ENCODE results near the gene LRRC37A.
"Not testable (repeated sequence)": the region's sequence is repeated elsewhere in the genome, so short reads cannot be mapped to it uniquely, and the experiment has no call there.

The LRRC37A gene

DNA sequence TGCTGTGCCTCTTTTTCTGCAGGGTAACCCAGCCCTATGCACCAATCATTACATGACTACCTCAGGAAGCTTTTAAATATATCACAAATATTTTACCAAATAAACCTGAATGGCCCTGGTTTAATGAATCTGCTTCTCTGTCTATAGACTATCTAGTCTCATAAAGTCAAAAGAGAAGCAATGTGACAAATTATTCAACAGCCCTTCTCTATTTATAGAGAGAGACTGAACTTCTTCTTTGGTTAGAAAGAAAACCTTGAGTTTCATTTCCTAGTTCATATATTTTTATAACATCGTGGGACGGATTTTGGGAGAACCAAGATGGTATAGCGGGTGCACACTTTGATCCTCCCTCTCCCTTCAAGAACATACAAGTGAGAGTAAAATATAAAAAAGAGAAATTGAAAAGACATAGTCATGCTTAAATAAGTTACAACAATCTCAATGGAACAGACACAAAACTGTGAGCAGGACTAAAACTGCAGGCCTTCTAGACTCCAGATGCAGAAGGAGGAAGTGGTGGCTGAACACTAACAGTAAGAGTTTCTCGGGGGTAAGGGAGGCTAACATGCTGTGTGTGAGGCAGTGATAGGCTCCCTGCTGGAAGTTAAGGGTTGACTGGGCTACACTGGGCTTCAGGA is 3.9 kb upstream of the LRRC37A start:
- not testable (repeated sequence) for DNase-seq

DNA sequence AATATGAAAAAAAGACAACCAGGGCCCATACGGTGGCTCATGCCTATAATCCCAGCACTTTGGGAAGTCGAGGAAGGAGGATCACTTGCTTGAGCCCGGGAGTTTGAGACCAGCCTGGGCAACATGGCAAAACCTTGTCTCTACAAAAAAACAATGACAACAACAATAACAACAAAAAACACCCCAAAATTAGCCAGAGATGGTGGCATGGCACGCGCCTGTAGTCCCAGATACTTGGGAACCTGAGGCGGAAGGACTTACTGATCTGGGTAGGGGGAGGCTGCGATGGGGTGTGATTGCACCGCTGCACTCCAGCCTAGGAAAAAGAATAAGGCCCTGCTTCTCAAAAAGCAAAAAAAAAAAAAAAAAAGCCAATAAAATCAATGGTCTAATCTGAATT is 3.3 kb upstream of the LRRC37A start:
- not testable (repeated sequence) for DNase-seq

DNA sequence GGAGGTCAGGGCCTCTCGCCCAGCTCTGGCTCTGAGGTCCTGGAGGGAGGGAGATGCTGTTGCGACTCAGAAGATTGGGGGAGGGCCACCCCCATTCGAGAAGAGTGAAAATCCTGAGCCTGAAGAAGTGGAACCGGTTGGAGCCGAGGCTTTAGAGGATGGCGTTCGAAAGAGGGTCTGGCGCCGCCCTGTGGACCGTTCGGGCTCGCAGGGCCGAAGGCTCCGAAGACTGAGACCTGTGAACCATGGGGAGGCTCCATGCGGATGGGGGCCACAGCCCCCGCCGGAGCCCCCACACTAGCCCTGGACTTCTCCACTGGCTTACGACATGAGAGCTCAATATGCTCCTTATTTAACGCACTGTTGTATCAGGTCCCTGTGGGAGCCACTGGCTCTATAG is 46.3 kb downstream of the LRRC37A start:
- DNase-seq = not testable (repeated sequence)

DNA sequence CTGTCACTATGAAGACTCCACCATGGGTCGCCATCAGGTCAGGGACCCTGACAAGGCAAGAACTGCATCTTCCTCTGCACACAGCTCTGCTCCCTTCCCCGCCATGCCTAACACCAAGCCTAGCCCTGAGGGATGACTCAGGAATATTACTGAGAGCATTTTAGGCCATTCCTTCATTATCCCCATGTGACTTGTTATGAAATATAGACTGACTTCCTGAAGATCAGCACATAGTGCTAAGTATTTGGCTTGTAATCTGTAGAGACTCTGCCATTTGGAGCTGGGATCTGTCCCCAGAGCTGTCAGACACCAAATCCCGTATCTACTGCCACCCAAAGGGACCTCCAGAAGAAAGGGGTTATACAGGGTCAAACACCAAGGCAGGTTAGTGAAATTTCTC is 47.2 kb downstream of the LRRC37A start:
- DNase-seq = not testable (repeated sequence)

DNA sequence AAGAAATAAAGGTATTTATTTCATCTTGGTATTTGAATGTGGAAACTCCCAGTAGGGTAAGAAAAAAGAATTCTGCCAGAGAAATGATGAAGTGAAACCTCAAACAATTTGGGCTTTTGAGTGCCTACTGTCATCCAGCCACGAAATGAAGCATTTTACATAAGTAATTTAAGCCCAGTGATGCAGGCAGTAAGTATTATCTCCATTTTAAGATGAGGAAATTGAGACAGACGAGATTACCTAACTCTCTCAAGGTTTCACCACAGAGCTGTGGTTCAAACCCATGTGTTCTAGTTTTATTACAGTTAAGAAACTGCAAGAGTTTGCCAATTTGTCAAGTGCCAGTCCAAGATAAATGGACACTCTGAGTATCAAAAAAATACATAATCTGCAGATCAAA is 53.4 kb downstream of the LRRC37A start:
- not testable (repeated sequence) for DNase-seq

DNA sequence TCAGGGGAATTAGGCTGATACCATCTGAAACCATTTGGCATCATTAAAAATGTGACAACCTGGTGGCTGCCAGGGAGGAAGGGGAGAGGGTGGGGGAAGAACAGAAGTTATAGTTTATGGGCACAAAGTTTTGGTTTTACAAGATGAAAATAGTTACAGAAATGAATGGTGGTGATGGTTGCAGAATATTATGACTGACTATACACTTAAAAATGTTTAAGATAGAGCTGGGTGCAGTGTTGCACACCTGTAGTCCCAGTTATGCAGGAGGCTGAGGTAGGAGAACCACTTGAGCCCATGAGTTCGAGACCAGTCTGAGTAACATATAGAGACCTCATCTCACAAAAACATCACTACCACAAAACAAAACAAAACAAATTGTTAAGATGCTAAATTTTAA is 54.1 kb downstream of the LRRC37A start:
- DNase-seq = not testable (repeated sequence)

DNA sequence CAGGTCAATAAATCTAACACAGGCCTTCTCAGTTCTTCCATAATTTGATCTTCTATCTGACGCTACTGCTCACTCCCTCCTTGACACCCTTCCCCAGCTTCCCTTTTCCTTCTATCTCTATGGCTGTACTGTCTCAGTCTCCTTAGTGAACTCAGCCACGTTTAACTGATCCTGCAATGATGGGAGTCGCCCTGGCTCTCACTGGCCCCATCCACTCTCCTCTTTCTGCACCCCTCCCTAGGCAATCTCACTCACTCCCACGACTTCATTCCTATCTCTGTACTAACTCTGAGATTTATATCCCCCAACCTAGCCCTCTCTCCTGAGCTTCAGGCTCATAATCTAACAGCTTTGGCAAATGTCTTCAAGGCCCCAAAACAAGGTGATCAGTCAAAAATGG is 58.9 kb downstream of the LRRC37A start:
- DNase-seq = not testable (repeated sequence)

DNA sequence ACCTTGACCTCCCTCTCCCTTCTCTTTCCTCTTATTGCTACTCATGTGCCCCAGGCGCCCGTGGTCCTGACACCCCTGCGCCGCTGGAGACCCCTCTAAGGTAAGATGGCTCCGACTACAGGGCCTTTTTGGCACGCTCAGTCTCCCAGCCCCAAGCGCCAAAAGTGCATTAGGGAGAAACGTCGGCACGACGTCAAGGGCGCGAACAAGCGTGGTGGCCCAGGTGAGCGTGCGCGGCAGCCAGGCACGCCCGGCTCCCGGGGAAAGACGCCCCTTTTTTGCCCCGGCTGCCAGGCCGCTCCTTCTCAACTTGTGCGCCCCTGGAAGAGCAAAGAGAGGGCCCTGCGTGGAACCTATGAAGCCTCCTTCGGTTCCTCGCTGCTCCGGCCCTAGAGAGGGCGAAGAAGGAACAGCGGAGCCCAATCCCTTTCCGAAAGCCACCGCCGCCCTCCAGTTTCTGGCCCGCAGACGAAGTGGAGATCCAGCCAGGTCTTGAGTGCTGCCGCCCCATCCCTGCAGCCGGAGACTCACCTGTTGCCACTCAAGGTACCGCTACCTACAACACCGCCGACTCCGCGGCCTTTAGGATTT is 66.3 kb downstream of the LRRC37A start:
- DNase-seq = not testable (repeated sequence)

DNA sequence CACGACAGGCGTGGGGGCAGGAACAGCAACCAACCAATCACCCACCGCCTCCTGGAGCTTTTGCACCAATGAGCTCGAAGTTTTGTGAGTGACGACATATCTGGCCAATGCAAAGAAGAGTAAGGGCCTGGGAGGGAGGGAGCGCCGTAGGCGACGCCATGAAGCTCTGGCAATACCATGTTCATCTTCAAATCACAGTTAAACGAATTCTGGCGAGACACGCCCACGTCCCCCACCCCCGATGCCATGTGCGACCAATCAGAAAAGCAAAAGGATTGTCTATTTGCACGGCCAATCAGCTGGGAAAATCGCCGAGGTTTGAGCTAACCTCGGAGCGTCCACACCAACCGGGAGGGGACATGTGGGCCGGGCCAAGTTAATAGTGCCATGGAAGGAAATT is 66.8 kb downstream of the LRRC37A start, which contains the start of gene ARL17B:
TSS of gene ARL17B (minus strand) at position 12 of the 400 bp plus-strand sequence. CDS start 3,369 bp downstream, outside the sequence.
- not testable (repeated sequence) for DNase-seq

DNA sequence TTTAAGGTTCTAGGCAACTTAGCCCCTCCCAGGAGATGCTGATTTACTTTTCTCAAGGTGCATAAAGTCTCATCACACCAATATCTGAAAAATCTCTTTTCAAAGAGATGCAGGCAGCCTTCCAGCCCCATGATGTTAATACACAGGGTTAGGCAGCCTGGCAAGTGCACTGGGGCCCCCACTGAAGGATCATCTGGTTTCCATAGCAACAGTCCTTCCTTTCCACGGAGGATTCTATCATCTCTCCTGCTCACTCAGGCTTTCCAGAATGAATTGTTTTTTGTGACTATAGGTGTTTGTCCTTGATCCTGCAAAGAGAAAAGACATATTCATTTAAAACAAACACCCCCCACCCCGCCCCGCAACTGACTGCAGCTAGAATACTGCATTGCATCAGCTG is 72.6 kb downstream of the LRRC37A start:
- not testable (repeated sequence) for DNase-seq

DNA sequence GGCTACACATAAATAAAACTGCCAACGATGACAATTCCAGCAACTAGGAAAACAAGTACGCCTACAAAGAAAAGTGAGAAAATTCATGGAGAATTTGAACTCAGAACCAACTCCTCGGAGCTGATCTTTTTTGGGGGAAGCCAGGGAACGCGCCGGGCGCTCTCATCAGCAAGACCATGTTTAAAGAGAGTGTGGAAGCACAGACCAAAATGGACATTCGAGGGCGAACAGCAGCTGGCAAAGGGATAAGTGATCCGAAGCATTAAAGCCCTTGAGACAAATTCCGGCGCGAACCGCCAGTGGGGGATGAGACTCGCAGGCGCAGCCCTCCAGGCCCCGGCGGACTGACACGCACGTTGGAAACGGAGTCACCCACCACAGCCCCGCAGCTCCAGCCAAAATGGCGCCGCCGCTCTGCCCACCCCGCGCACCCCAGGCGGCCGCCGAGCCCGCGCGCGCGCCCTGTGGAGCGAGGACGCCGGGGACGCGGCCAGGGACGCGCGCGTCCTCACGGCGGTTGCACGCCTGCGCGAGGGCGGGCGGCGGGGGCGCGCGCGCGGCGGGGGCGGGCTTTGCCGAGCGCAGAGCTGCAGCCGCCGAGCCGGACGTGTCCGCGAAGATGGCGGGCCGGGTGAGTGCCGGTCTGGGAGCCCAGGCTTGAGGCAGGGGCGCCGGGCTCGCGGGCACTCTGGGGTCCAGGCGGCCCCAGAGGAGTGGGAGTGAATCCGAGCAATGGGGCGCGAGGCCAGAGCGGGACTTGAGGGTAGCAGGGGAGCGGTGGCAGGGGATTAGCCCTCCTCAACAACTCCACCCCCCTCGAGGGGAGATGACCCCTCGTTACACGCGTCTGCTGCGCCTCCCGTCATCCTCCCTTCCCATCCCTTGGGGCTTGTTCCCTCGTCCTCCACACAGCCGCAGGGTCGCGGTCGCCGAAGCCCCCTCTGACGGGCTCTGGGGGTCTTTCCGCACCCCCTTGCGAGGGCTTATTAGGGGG is 77.6 kb downstream of the LRRC37A start:
- DNase-seq = not testable (repeated sequence)

DNA sequence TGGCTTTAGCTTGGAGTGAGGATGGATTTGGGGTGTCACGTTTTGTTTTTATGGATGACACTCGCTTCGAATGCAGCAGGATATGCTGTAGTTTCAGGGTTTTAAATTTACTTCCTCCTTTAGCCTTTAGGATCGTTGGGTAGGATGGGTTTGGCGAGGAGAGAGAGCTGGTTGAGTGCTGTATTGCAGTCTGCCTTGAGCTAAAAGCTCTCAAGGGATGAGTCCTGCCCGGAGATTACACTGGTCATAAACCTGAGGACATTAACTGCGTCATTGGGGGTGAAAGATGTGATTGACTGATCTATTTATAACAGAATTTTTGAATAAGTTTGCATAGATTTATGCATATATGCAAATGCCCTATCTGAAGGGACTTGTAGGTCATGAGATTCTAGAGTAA is 78.5 kb downstream of the LRRC37A start:
- not testable (repeated sequence) for DNase-seq

DNA sequence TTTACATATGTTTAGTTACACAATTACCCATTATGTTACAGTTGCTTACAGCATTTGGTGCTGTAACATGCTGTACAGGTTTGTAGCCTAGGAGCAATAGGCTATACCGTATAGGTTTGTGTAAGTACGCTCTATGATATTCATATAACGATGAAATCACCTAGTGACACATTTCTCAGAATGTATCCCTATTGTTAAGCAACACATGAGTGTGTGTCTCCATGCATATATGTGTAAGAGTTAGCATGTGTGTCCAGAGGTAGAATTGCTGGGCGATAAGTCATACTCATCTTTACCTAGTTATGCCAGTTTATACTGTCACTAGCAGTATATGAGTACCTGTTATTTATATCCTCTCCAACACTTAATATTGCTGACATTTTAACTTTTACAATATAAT is 88.2 kb downstream of the LRRC37A start:
- not testable (repeated sequence) for DNase-seq

DNA sequence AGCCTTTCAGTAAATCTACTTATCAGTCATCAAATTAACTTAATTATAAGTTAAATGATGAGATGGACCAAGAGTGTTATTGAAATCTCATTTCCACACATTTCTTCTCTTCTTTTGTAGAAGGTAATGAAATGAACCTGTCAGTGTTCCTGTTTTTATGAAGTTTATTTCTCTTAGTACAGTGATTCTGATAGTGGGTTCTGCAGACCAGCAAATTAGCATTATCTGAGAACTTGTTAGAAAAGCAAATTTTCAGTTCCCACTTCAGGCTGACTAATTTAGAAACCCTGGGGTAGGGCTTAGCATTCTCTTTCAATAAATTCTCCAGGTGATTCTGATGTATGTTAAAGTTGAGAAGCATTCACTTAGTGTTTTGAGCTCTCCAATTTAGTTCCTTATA is 90.6 kb downstream of the LRRC37A start:
- not testable (repeated sequence) for DNase-seq
